Dermis blood vessel endothelial cell (primary cell): ENCODE results near the gene RNU1-4. TPM values are rescaled to one million over a fixed set of nuclear protein-coding genes. Genes with fewer than 3 reads are reported as not detected.
"Not testable (repeated sequence)": the region's sequence is repeated elsewhere in the genome, so short reads cannot be mapped to it uniquely, and the experiment has no call there.

Source experiments
- DNase-seq: peaks from one replicate; pipeline ENCODE4 v3.0.0; 2010
- total RNA-seq: library from RNA; depleted of rRNA; stranded (reverse); fragments of >200 nt; gene quantifications from 2 replicates; pipeline ENCODE4 v1.2.3, GENCODE V29; 2014

The RNU1-4 gene
- total RNA-seq, 1 donor from 2014 or later: under 0.01 TPM

DNA sequence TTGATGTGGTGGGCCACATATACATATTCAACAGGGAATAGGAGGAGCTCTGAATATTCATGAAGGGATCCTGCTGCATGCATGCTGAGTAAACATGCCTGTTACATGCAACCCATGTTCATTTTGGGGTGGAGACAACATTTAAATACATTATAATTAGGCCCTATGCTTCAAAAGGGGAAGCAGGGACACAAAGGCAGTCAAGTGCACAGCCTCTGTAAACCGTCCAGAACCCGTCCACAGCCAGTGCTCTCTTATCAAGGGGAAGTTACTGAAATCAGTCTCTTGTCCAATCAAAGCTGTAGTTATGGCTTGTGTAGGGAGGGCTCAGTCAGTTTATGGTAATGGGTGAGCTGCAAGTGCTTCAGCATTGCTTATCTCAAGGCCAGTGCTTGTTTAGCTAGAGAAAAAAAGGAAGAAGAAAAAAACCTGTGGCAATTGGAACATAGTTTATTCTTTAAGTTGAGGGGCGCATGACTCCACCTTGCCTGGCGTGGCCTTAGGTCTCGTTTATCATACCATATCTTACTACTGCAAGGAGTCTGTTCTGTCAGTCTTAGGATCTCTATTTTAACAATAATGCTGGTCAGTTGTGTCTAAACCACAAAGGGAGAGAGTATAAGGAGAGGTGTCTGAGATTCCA lies 7.9 kb upstream of the RNU1-4 start:
- DNase-seq: not testable (repeated sequence)

DNA sequence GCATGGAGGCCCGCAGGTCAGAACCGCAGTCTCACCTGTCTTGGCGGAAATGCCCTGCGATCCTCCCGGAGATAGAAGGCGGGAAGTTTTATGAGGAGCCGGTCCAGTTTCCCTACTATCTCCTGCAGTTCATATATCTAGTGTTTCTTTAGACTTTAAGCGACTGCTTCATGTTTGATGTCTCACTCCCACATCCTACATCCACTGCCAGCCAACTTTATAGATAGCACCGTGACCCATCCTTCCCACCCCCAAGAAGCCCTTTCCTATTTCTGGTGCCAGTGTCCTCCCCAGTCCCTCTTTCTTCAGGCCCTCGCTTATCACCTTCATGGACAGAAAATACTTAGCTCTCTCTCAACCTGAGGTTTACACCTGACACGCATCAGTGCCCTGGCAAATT lies 914 bp downstream of the RNU1-4 start:
- DNase-seq: not testable (repeated sequence)

DNA sequence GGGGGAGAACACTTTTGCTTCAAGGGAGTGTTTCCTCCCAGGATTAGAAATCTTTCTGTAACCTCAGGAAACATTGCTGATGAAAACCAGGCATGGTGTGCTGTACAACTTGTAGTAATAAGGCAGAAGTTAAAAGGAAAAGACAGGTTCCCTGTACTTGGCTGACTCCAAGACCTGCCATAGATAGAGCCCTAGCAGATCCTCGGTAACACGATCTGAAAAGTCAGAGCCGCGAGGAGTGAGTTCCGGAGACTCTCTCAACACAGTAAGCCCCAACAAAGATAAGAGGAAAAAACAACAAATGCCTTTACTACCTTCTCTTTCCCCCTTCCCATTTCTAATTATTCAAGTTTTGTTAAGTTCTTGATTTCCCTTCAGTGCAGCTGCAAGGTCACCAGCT lies 7.3 kb downstream of the RNU1-4 start:
- not testable (repeated sequence) for DNase-seq

DNA sequence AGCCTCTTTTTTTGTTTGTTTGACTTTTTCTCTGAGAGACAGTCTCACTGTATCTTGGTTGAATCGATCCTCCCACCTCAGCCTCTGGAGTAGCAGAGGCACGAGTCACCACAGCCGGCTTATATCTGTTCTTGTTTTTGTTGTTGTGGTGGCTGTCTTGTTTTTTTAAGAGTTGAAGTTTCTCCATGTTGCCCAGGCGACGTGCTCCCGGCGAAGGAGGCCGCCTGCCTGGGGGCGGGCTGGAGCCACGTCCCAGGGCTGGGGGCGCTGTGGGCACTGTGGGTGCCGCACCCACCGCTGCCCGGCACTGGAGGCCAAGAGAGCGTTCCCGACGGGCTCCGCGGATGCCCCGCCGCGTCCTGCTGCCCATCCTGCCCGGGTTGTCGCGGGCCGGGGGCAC lies 8.4 kb downstream of the RNU1-4 start:
- DNase-seq: not testable (repeated sequence)

DNA sequence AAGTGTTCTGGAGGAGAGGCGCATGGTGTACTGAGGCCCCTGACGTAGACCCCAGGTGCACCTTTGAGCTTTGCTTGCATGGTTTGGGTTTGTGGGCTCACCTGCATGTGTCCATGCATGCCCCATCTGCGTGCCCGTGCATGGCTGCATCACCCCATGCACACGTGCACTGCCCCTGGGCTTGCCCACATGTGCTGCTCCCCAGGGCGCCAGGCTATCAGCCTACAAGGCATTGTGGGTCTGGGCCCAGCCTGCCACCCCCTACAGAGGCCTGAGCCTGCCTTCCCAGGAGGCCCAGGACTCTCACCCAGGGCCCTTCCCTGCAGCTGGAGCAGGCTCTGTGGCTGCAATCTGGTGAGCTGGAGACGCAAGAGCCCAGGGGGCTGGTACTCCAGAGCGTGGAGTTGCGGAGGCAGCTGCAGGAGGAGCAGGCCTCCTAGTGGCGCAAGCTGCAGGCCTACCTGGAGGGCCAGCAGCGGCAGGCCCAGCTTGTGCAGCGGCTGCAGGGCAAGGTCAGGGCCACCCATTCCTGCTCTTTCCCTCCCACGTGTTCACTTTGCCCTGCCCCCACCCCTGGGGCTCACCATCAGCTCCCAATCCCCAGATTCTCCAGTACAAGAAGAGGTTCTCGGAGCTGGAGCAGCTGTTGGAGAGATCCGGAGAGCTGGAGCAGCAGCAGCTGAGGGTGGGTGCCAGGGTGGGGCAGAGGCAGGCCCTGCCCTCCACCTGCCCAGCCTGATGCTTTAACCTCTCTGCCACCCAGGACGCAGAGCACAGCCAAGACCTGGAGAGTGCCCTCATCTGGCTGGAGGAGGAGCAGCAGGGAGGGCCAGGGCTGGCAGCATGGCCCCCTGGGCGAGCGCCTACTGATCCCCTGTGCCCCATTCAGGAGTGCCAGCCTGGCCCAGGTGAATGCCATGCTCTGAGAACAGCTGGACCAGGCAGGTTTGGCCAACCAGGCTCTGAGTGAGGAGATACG lies 9.9 kb downstream of the RNU1-4 start:
- not testable (repeated sequence) for DNase-seq

DNA sequence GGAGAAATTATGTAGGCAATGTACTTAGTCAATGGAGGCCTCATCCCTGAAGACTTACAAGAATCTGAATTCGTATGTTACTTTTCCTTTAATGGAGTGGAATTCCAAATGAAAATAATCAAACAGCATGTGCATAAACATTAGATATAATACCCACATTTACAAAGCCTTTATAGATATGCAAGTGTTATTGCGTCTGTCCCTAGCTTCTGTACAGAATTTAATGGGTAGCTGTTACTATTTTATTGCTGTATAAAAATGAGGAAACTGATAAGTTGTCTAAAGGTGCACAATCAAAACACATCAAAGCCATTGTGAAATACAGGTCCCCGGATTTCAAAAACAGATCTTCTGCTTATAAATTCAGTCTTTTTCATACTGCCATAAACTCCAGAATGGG lies 12.5 kb downstream of the RNU1-4 start:
- not testable (repeated sequence) for DNase-seq

DNA sequence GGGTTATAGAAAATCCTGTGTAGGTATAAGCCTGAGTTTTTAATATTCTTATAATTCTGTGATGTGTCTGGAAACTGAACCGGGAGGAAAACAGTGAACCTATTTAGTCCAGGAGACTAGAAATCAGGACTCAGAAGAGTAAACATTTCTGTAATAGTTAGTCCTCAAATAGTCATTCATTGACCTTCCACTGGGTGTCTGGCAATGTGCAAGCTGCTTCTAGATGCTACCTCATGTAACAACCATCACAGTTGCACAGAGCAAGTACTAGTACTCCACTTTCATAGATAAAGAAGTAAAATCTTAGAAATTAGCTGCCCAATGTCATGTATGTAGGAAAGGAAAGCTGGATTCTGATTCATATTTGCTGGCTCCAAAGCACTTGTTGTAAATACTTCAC lies 15.1 kb downstream of the RNU1-4 start:
- not testable (repeated sequence) for DNase-seq

DNA sequence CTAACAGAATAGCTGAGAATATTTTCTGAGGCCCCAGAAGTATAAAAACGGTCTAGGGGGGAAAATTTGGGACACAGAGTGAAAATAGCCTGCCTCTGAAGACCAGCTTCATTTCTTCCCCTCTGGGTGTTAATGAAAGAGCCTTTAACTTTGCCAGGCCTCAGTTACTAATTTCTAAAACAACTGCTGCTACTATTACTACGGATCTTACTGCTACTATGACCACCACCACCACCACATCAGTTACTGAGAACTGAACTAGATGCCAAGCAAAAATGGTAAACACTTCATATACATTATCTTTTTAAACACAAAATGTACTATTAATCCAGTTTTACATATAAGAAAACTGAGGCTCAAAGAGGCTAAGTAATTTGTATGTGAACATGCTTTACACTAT lies 15.6 kb downstream of the RNU1-4 start:
- DNase-seq: not testable (repeated sequence)

DNA sequence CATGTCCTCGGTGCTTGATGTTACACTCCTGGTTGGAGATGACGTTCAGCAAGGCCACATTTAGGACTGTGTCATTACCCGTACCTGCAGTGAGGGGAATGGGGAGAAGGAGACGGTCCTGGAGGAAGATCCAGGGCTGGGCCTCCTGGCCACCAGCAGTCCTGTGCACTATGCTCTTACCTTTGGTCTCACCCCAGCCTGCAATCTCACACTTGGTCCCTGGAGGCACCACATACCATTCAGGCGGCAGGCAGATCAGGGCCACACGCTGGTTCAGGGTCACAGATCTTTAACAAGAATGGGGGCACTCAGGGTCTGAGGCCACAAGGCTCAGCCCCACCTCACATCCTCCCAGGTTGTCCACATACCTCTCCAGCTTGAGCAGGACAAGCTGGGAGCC lies 17.3 kb downstream of the RNU1-4 start:
- DNase-seq: not testable (repeated sequence)

DNA sequence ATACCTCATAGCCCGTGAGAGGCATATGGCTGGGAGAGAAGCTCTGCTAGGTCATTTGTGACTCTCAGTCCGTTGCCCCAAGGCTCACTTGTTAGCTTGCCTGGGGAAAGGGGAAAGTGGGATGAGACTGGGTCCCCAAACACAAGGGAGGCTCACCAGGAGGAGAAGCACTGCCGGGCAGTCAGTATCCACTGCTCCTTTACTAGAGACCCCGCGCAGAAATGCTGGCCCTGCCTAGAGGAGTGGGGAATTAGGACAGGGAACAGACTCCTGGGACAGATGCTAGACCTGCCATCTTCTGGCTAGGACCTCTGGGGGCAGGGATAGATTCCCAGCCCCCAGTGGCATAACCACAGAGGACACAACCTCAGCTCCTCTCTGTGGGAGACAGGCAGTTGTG lies 17.7 kb downstream of the RNU1-4 start:
- not testable (repeated sequence) for DNase-seq

DNA sequence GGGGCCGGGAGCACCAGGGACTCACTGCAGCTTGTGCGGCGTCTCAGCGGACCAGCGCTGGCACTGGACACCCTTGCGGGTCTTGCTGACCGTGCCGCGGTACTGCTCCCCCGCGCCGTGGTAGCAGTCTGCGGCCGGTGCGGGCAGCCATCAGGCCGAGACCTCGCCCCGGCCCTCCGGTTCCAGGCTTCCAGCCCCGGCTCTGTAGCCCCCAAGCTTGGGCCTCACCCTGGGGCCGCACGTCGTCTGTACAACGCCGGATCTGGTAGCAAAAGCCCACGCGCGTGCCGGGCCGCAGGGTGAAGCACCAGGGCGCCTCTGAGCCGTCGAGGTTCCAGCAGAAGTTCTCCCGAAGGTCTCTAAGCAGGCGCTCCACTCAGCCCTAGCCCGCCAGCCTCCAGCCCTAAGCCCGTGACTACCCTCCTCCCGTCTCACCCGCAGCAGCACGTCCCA lies 18.8 kb downstream of the RNU1-4 start:
- not testable (repeated sequence) for DNase-seq

DNA sequence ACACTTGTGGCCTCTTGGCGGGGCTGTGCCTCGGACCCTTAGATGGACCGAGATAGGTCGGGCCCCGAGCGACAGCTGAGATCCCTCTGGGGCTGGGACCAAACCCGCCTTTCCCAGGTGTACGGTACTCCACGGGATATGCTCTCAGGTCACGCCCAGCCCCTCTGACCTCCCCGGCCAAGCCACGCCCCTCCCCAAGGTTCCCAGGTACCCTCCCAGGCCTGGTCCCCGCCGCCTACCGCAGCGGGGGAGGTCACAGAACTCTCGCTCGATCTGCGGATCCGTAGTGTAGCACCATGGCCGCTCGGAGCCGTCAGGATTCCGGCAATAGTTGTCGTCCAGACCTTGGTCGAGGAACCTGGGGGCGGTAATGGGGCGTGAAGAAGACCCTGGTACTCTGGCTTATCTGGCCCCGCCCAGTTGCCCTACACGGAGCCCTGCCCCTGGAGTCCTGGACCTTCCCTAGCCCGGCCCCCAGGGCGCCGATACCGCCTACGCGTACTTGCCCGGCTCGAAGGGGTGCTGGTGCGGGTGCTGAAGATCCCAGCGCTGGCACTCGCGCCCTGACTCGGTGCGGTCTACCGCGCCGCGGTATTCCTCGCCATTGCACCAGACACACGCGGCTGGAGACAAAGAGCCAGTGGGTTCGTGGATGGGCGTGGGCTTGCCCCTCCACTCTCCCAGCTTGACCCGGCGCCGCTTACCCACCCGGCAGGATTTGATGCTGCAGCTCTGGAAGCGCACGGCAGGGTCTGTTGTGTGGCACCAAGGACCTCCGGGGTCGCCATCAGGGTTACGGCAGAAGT lies 19.5 kb downstream of the RNU1-4 start:
- not testable (repeated sequence) for DNase-seq

DNA sequence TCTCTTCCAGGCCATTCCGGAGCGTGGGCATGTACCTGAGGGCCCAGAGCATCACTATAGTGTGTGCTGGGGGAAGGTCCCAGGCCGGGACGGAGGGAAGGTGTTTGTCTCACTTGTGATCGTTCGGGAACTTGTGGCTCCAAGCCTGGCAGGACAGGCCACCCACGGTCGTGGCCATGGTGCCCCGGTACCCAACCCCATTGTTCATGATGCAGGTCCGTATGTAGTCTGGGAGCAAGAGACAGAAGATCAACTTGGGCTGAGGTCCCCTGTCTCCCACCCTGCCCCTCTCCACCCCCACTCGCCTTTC lies 20.1 kb downstream of the RNU1-4 start:
- DNase-seq: not testable (repeated sequence)

DNA sequence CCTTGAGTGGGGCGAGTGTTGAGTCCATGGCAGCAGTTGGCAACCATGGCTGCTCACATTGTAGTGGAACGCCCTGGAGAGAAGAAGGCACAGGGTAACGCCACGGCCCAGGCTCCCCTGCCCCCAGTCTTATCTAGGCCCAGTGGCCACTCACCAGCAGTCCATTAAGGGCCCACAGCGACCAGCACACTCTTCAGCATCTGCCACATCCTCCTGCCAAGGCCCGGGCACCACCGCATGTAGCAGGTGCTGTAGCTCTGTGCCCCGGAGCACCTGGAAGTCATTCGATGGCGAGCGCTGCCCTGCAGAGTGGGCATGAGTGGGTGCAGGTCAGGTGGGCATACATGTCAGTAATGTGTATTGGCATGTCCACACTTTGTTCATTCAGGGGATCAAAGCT lies 20.5 kb downstream of the RNU1-4 start:
- not testable (repeated sequence) for DNase-seq

DNA sequence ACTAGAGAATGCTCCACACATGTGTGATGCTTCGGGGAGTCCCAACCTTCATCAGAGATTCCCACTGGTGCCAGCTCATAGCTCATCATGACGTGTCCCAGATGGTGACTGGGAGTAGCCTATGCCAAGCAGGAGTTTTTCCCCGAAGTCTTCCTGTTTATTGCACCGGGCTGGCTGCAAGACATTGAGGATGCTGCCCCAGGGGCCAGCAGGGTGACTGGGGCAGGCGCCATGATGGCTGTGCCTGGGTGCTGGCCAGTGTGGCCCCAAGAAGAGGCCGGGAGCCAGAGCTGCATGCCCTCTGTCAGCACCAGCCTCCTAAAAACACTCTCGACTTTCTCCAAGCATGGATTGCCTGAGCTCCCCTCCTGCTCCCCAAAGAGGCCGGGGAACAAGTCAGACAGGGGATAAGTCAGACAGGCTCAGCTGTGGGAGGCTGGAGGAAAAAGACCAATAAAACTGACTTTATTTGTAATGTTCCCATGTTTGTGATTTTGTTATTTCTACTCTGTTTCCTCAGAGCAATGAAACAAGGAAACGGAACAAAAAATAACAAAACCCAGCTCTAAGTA lies 24.0 kb downstream of the RNU1-4 start:
- DNase-seq: not testable (repeated sequence)

DNA sequence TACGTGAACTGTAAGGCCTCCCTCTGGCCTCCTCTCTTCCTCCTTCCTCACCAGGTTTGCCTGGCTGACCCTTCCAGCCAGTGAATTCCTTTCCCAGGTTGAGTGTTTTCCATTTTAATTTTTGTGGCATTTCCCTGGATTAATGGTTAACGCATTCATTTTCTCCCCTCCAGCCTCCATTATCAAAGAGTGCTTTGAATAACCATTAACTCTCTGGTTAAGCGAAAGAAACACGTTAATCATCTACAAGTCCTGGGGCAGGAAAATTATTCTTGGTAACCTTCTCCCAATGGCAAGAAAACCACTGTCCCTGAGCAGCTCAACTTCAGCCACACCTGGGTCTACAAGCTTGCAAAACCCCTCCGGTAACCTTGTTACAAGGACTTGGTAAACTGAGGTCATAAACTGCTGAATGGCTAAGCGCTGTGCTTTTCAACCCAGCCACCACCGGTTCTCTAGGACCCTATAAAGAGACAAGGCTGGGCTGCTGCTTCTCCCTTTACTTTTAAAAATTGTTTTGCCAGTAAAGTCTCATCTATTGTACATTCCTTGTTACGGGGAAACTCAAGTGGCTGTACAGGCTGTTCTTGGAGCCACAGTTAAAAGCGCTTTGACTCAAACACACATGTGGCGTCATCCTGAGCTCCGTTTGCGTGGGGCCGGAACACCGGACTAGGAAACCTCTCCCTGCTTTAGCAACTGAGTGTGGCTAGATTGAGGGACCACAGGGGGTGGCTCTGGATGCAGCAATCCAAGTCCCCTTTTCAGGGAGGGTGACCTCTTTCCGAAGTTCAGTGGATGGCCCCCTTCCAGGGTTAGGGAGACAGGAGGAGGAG lies 24.7 kb downstream of the RNU1-4 start:
- DNase-seq: not testable (repeated sequence)

DNA sequence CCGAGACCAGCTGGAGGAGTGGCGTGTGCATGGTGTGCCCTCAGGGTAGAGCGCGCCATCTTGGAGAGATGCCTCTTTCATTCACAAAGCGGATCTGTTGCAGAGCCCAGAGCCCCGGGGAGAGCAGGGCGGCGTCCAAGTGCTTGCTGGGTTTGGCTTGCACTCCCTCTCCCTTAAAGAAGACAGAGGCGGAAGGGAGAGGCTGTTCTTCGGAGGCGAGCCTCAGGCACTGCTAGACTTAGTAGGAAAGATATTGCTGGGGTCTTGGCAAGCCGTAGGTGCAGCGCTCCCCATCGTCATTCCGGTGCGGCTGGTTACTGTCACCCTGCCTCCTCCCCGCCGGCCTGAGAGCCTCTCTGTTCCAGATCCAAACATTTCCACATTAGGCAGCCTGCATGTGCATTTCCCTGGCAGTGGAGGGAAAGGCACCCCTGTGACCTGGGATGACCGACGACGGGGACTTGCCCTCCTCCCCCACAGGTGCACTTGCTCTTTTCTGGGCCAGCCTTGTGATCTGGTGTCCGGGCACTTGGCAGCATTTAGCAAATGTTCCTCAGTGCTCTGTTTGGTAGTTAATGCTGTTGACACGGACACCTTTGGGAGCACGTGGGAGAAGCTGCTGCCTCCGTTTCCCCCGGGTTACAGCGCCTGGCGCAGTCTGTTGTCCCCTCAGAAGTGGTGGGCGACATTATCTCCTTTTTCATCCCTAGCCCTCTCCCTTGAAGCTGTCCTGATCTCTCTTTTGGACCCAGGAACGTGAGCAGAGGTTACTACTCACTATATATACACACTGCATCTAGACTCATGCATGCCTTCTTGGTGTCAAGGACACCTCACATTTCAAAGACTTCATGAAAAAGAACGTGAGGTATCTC lies 25.7 kb downstream of the RNU1-4 start:
- not testable (repeated sequence) for DNase-seq

DNA sequence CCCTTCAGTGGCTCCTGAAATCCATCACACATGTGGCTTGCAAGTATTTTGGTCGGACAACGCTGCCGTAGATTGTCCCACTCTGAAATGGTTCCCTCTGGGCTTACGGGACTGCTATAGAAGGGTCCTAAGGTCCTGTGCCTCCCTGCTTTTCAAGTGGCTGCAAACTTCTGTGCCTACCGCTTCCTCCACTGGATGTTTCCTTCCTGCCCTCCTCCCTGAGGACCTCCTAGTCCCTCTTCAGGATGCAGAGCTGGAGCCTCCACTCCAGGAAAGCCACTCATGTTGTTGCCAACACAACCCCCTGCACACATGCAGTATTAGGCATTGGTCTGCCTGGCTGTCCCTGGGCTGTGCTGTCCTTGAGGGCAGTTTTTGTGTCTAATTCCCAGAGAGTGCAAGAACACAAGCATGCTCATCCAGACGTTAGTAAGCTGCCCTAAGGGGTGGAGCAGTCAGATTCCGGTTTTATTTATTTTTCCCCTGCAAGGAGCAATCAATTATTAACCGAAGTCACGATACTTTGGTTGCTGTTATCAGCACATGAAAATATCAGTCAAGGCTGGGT lies 26.5 kb downstream of the RNU1-4 start:
- DNase-seq: not testable (repeated sequence)

DNA sequence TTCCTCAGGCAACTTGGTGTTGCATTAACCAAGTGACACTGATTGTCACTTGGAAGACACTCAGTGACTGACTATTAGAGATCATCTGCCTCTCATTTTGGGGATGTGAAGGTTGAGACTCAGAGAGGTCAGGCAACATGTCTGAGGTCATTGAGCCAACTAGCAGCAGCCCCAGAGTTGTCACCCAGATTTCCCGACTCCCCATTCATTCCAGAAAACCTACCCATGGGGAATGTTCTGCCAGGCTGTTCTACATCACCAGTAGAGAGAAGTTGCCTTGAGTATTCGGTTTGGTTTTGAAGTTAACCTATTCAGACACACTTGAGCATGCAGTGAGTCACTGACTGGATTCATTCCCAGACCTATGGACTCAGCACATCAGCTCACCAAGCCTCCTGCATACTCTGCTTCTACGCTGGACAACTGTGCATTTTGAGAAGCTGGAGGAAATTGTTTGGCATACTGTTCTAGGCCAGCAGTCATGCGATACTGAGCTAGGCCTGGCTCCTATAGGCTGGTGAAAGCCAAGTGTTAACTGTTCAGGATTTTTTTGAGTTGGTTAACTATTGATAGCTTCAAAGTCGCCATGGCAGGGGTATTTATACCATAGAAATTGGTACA lies 29.9 kb downstream of the RNU1-4 start:
- DNase-seq: not testable (repeated sequence)
